GM18873 (cell line): ENCODE results near the gene IL17B.
A peak's percentile ranks its signal among the peaks of the same experiment; 100 is the strongest.
"Not testable (repeated sequence)": the region's sequence is repeated elsewhere in the genome, so short reads cannot be mapped to it uniquely, and the experiment has no call there.

Experiments used
- ATAC-seq: cut with Tn5 transposase; IDR thresholded peaks from one replicate; pipeline ENCODE4 v1.9.1; 2021; ENCODE audit warnings: mild to moderate bottlenecking, moderate library complexity, moderate number of reproducible peaks; ENCODE audit not compliant: unreplicated experiment, low FRiP score

The IL17B gene

GRCh38 chr5:149403923-149404745 lies 25.0 kb upstream of the IL17B start:
- ATAC-seq: no peak

DNA sequence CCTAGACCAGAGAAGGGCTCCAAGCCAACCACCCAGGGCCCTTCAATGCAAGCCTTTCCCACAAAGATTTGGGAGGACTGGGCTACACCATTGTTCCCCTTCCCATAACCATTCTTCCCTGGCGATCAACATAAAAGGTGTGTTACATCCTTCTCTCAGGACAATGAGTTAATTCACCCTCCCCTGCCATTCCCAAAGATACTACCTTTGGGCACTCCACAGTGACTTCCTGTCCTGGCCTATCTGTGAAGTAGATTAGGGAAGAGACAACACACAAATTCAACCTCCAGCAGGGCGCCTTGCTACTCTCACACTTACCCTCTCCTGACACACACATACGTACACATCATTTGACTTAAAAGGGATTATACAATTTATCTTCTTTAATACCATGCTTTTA lies 23.2 kb upstream of the IL17B start:
- ATAC-seq: no peak

- no peak for ATAC-seq
Measured at GRCh38 chr5:149401051-149401450, 22.0 kb upstream of the IL17B start.

DNA sequence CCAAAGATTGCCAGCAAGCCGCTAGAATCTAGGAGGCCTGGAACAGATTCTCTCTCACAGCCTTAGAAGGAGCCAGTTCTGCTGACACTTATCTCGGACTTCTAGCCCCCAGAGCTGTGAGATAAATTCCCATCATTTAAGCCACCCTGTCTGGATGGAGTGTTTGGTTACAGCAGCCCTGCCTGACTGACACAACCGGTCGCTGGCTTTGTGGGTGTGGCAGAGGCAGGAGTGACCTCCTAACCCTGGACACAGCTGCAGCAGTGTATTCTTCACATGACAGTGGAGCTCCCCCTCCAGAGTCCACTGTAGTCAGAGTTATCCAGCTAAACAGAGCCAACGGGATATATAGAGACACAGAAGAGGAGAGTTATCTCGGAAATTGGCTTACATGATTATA lies 21.2 kb upstream of the IL17B start:
- ATAC-seq: no peak

- no peak for ATAC-seq
Measured at GRCh38 chr5:149399775-149400174, 20.7 kb upstream of the IL17B start.

DNA sequence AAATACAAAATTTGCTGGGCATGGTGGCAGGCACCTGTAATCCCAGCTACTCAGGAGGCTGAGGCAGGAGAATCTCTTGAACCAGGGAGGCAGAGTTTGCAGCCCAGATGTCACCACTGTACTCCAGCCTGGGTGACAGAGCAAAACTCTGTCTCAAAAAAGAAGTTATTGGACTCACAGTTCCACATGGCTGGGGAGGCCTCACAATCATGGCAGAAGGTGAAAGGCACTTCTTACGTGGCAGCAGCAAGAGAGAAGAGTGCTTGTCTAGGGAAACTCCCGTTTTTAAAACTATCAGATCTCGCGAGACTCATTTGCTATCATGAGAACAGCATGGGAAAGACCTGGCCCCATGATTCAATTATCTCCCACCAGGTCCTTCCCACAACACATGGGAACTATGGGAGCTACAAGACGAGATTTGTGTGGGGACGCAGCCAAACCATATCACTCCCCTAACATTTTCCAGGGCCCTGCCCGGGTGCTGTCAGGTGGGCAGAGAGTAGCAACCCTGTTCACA lies 19.7 kb upstream of the IL17B start:
- ATAC-seq: not testable (repeated sequence)

DNA sequence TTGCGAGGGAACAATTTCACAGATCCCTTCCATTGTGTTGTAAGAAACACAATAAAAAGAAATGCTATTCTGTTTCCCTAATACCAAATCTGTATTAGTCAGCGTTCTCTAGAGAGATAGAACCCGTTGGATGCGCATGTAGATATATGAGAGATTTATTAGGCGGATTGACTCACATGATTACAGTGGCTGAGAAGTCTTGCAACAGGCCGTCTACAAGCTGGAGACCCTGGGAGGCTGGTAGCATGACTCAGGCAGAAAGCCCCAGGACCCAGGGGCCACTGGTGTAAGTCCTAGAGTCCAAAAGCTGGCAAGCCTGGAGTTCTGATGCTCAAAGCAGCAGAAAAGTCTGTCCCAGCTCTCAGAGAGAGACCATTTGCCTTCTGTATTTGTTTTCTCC lies 18.4 kb upstream of the IL17B start:
- no peak for ATAC-seq

GRCh38 chr5:149394996-149395395 lies 15.9 kb upstream of the IL17B start:
- not testable (repeated sequence) for ATAC-seq

DNA sequence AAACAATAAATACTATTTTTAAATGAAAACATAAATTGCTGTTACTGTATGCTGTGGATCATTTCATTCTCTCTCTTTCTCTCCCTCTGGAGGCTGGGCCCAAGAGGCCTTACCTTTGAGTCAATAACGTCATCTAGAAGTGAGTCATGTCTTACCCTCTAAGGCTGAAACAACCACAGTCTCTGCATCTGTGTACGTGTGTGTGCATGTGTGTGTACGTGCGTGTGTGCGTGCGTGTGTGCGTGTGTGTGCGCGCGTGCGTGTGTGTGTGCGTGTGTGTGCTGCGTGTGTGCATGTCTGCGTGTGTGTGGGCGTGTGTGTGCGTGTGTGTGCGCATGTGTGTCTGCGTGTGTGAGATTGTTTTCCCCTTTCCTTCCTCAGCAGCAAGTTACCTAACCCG lies 13.6 kb upstream of the IL17B start:
- no peak for ATAC-seq

- no peak for ATAC-seq
Measured at GRCh38 chr5:149391524-149391923, 12.4 kb upstream of the IL17B start.

DNA sequence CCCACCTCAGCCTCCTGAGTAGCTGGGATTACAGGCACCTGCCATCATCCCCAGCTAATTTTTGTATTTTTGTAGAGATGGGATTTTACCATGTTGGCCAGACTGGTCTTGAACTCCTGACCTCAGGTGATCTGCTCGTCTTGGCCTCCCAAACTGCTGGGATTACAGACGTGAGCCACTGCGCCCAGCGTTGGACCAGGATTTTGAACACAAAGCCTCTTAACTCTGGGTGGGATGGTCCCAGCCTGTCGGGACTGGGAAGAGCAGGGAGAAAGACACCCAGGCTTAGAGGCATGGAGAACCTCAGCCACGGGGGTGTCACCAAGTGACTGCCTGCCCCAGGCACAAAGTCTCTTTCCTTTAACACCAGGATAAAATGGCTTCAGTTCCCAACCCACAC lies 12.0 kb upstream of the IL17B start:
- not testable (repeated sequence) for ATAC-seq

- ATAC-seq: no peak
Measured at GRCh38 chr5:149389552-149390495, 10.7 kb upstream of the IL17B start.

- no peak for ATAC-seq
Measured at GRCh38 chr5:149388498-149389190, 9.6 kb upstream of the IL17B start.

DNA sequence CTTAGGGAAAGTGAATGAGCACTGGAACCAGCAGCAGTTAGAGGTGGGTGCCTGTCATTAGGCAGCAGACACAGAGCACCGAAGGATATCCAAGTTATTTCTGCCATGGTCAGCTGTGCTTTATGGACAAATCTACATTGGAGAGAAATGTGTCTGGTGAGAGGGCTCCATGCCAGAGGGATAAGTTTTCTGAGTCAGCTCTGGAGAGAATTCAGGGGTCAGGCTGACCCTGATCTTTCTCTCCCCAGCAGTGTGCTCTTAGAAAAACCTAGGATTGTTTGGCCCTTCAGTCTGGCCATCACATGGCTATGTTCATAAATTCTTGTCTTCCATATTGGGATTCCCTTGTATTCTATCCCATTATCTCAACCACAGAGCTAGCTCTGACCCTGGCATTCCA lies 8.9 kb upstream of the IL17B start:
- no peak for ATAC-seq

GRCh38 chr5:149387081-149387631 lies 8.1 kb upstream of the IL17B start:
- no peak for ATAC-seq

DNA sequence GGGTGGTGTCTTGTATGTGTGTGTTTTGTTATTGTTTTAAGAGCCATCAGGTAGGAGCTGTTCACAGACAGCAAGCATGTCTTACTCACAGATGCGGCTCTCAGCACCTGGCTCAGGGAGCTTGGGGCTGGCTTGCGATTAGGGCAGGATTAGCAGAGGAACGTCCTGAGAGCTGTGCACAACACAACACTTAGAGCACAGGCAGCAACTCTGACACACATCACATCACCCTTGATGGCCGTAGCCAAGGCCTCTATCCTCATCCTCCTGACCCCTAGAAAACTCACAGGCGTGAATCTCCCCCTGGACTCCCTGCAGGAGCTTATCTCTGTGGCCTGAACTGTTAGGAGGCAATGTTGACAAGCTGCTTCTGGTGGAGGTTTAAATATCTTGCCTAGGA lies 7.1 kb upstream of the IL17B start:
- no peak for ATAC-seq

DNA sequence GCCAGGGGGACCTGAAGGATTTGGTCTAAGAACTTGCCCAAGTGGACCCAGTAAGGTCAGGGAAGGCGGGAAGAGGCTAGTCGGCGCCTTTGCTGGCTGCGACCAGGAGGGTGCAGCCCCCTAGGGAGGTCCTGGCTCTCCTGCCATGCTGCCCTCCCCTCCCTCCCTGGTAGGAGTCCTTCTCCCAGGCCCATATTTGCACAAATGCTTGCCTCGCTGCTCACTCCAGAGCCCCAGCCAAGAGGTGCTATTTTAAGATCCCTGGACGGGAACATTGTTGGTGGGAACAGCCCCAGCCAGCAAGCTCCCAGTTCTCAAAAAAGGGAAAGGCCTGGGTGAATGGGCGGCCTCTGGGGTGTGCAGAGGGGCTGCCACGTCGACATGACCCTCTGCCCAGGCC lies 4.3 kb upstream of the IL17B start:
- ATAC-seq: no peak

DNA sequence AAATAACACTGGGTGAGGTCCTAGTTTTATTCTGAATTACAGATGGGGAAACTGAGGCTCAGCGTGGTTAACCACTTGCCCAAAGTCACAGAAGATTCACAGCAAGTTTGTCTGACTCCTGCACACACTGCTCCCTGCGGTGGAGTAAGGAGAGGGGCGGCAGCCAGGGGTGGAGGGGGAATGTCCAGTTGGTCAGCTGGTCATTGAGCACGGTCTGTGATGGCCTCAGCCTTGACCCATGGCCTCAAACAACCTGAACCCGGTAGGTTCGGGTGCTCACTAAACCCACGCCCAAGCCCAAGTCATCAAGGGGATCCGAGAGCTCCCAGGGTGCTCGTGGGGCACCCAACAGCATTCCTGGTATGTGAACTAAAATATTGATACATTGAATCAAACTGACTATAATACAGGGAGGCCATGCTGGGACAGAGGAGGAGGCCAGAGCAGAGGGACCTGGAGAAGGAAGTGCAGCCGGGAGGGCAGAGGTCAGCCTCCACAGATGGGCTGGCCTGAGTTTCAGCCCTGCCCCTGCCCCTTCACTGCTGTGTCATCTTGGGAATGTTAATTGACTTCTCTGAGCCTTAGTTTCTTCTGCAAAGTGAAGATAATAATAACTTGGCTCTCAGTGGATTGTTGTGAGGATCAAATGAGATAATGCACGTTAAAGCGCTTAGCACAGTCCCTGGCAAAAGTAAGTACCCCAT lies 3.6 kb upstream of the IL17B start:
- no peak for ATAC-seq

DNA sequence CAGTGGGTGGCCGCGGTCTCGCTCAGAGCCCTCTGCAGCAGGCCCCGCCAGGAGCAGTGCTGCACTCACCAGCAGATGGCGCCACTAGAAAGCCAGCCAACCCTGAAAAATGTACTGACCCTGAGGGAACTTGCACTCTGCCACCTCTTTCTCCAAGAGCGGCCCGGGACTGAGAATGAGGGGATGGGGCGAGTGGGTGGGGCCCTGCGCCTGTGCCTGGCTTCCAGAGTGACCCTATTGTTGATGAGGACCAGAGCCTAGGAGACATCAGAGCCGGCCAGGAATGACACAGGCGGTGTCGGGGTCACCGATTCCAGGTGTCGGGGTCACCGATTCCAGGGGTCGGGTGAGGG lies 2.9 kb upstream of the IL17B start:
- peak; percentile 44 for ATAC-seq
